Measurements from ENCODE around the gene DNAAF5.
"Not testable (repeated sequence)": the region's sequence is repeated elsewhere in the genome, so short reads cannot be mapped to it uniquely, and the experiment has no call there.

Gene DNAAF5

DNA sequence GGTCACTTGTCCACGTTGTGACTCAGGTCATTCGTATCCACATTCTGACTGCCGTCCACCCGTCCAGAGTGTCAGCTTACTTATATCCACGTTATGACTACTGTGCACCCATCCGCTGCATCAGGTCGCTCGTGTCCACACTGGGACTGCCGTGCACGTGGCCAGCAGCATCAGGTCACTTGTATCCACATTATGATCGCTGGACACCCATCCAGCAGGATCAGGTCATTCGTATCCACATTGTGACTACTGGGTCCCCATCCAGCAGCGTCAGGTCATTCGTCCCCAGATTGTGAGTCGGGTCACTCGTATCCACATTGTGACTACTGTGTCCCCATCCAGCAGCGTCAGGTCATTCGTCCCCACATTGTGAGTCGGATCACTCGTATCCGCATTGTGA is 58.5 kb downstream of the DNAAF5 start:
- no peak for DNase-seq

DNA sequence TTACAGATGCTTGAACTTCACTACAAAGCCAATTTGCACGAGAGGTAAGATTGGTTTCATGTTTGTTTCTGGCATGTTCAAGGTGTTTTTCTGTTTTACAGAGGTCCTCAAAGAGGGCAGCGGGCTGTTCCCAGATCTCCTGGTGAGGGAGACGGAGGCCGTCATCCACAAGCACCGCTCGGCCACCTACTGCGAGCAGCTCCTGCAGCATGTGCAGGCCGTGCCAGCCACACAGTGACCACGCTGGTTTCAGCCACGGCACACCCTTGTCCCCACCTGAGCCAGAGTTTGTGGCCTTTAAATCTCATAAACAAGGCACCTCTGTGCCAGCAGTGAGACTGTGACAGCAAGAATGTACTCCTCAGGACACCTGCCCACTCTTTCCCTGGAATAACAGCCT is 58.9 kb downstream of the DNAAF5 start:
- no peak for DNase-seq

DNA sequence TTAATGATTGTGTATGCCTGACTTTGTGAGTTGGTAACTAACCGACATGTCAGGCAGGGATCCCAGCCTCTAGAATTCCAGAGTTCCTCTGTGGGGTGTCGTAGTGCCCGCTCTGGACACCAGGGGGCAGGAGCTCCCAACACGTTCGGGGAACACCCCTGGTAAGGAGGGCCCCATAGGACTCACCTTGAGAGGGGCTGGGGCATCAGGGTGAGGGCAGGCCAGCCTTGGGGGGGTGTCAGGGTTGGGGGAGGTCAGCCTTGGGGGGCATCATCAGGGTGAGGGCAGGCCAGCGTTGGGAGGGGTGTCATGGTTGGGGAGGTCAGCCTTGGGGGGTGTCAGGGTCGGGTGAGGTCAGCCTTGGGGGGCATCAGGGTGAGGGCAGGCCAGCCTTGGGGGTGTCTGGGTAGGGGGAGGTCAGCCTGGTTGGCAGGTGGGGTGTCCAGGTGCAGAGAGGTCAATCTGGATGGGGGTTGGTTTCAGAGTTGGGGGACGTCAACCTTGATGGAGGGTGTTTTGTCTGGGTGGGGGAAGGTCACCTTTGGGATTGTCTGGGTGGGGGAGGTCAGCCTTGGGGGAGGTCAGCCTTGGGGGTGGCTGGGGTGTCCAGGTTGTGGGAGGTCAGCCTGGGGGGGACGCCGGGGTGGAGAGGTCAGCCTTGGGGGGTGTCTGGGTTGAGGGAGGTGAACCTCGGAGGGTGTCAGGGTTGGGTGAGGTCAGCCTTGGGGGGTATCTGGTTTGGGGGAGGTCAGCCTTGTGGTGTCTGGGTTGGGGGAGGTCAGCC is 60.2 kb downstream of the DNAAF5 start:
- no peak for DNase-seq

DNA sequence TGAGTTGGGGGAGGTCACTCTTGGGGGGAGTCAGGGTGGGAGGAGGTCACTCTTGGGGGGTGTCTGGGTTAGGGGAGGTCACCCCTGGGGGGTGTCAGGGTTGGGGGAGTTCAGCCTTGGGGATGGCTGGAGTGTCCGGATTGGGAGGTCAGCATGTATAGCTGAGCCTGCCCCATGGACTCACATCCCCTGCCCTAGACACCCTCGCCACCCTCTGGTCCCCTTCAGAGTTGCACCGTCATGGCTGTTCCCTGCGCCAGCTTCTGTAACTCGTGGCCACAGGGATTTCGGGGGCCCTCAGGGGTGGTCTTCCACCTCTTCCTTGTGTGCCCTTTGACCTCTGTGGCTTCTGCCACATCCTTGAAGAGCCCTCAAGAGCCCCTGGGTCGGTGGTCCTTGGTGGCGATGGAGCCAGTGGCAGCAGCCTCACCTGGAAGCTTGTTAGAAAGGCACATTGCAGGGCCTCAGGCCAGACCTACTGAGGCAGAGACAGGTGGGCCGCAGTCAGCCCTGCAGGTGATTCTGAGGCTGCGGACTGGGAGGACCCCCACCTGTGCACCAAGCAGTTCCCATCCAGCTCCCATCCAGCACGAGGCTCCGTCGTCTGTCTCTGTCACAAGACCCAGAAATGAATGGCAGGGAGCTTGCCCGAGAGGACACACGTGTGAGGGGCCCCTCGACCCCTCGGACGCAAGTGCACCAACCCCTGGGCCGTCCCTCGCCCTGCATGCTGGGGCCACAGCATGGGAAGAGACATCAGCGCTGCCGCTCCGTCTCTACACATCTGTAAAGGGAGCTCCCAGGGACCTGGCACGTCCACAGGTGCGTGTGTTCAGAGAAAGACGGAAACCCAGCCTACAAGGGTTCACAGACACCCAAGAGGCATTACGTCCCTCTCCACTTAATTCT is 61.1 kb downstream of the DNAAF5 start:
- no peak for DNase-seq

DNA sequence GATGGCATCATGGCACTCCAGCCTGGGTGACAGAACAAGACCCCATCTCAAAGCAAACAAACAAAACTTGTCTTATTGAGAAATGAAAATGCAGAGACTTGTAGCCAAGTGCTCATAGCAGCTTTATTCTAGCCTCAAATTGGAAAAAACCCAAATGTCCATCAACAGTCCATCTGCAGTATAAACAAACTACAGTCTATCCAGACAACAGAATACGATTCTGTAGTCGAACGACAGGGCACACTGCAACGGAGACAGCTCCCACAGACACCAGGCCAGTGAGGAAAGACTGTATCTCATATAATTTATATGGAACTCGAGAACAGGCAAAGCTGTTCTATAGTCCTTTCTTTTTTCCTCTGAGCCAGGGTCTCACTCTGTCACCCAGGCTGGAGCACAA is 65.0 kb downstream of the DNAAF5 start:
- DNase-seq: no peak

DNA sequence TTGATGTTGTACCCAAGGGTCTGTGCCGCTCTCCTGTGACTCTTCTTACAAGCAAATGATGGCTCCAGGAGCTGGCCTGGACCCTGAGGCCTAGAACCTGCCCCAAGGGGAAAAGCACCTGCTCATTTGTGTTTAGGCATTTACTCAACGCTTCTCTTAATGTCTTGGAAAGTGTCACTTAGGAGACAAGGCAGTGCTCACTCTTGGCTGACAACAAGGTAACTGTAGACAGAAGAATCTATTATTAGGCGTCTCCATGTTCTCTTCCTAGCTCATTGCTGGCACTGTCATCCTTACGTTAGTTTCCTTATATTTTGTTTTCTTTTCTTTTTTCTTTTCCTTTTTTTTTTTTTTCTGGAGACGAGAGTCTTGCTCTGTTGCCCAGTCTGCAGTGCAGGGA is 67.7 kb downstream of the DNAAF5 start:
- DNase-seq: no peak

DNA sequence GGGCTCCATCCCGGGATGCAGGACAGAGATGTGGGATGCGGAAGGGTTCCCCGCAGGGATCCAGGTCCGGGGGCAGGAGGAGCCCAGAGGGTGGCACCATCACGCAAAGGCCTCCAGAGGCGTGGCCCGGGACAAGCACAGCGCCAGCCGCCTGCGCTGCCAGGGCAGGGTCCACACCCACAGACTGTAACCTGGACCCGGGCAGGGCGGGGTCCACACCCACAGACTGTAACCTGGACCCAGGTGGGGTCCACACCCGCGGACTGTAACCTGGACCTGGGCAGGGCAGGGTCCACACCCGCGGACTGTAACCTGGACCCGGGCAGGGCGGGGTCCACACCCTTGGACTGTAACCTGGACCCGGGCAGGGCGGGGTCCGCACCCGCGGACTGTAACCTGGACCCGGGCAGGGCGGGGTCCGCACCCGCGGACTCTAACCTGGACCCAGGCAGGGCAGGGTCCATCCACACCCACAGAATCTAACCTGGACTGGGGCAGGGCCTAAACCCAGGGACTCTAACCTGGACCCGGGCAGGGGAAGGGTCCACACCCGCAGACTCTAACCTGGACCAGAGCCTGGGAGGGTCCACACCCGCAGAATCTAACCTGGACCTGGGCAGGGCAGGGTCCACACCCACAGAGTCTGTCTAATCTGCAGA is 68.3 kb downstream of the DNAAF5 start:
- DNase-seq: no peak

- DNase-seq: not testable (repeated sequence)
Measured at GRCh38 chr7:796434-797169, 70.1 kb downstream of the DNAAF5 start.

- no peak for DNase-seq
Measured at GRCh38 chr7:798921-799470, 72.5 kb downstream of the DNAAF5 start.

GRCh38 chr7:800692-801091 is 74.2 kb downstream of the DNAAF5 start:
- no peak for DNase-seq

GRCh38 chr7:801351-801750 is 74.9 kb downstream of the DNAAF5 start:
- not testable (repeated sequence) for DNase-seq

GRCh38 chr7:801940-802381 is 75.5 kb downstream of the DNAAF5 start:
- no peak for DNase-seq

- DNase-seq: no peak
Measured at GRCh38 chr7:802500-803242, 76.2 kb downstream of the DNAAF5 start.

DNA sequence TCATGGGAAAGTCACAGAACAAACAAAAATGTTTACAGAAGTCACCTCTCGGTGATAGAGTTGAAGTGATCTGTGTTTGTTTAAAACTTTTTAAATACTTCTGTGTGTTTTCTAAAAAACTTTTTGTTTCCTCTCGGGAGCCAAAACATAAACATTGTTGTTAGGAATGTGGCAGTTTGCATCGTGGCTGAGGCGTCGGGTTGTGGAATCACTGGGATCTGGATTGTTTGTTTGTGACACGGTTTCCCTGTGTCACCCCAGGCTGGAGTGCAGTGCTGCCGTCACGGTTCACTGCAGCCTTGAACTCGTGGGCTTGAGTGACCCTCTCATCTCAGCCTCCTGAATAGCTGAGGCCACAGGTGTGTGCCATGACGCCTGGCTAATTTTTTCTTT is 76.7 kb downstream of the DNAAF5 start:
- no peak for DNase-seq

DNA sequence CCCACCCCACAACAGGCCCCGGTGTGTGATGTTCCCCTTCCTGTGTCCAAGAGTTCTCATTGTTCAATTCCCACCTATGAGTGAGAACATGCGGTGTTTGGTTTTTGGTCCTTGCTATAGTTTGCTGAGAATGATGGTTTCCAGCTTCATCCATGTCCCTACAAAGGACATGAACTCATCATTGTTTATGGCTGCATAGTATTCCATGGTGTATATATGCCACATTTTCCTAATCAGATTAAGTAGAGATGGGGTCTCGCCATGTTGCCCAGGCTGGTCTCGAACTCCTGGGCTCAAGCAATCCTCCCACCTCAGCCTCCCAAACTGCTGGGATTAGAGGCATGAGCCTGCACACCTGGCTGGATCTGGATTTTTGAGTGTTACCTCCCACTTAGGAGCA is 77.3 kb downstream of the DNAAF5 start:
- DNase-seq: not testable (repeated sequence)

DNA sequence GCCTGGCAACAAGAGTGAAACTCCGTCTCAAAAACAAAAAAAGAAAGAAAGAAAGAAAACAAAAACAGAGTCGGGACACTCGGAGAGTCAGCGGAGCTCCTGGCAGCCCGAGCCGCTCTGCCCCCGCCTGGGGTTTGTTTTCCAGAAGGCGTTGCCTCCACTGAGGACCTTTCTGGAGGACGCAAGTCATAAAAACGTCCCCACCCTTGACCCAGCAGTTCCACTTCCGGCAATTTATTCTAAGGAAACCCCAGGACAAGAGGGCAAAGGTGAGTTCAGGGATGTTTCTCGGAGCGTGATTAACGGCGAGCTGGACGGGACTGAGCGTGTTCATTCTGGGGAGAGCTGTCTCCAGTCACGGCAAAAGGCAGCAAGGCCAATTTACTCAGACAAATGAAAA is 78.8 kb downstream of the DNAAF5 start:
- no peak for DNase-seq

GRCh38 chr7:815284-816216 is 89.1 kb downstream of the DNAAF5 start:
- no peak for DNase-seq

GRCh38 chr7:816300-816750 is 89.8 kb downstream of the DNAAF5 start:
- peak; percentile 50 for DNase-seq

GRCh38 chr7:816751-817671 is 90.5 kb downstream of the DNAAF5 start:
- DNase-seq: no peak
